Endodermal cell (in vitro differentiated cells): Measurements from ENCODE around the gene SPOCK1. TPM values are rescaled to one million over a fixed set of nuclear protein-coding genes. Genes with fewer than 3 reads are reported as not detected.

Experiments
- DNase-seq: peaks from one replicate; pipeline ENCODE4 v3.0.0-alpha.2; 2017
- H3K27ac ChIP-seq: 2 replicates; pipeline ENCODE4 v1.5.1; 2013; ENCODE audit warnings: mild to moderate bottlenecking, low read depth, low read length, moderate library complexity
- H3K27me3 ChIP-seq: 2 replicates; pipeline ENCODE4 v1.6.1; 2013; ENCODE audit warnings: mild to moderate bottlenecking, low read length, moderate library complexity; ENCODE audit not compliant: insufficient read depth, control insufficient read depth, poor library complexity, severe bottlenecking
- H3K36me3 ChIP-seq: 2 replicates; pipeline ENCODE4 v1.7.0; 2013; ENCODE audit warnings: mild to moderate bottlenecking, low read length, moderate library complexity; ENCODE audit not compliant: control insufficient read depth, insufficient read depth
- H3K4me1 ChIP-seq: one replicate; pipeline ENCODE4 v1.7.0; 2013; ENCODE audit warnings: low read length; ENCODE audit not compliant: control insufficient read depth, insufficient read depth
- H3K4me3 ChIP-seq: 2 replicates; pipeline ENCODE4 v1.5.1; 2013; ENCODE audit warnings: mild to moderate bottlenecking, low read length, moderate library complexity
- H3K9ac ChIP-seq: 2 replicates; pipeline ENCODE4 v1.6.1; 2013; ENCODE audit warnings: mild to moderate bottlenecking, low read length, moderate library complexity; ENCODE audit not compliant: poor library complexity, severe bottlenecking; ENCODE audit errors: extremely low read depth
- H3K9me3 ChIP-seq: 2 replicates; pipeline ENCODE4 v1.6.1; 2013; ENCODE audit warnings: mild to moderate bottlenecking, low read length, moderate library complexity; ENCODE audit not compliant: control insufficient read depth
- H3K27ac Mint-ChIP-seq: 2 replicates; pipeline ENCODE4 v1.8.0; 2020; ENCODE audit warnings: mixed read lengths
- H3K27me3 Mint-ChIP-seq: 2 replicates; pipeline ENCODE4 v1.8.0; 2021; ENCODE audit warnings: mild to moderate bottlenecking, mixed read lengths; ENCODE audit not compliant: insufficient read depth
- H3K36me3 Mint-ChIP-seq: 2 replicates; pipeline ENCODE4 v1.8.0; 2020; ENCODE audit warnings: low read depth, mixed read lengths
- H3K4me1 Mint-ChIP-seq: 2 replicates; pipeline ENCODE4 v1.8.0; 2020; ENCODE audit warnings: mixed read lengths
- H3K4me3 Mint-ChIP-seq: 2 replicates; pipeline ENCODE4 v1.8.0; 2020; ENCODE audit warnings: mild to moderate bottlenecking, moderate library complexity, mixed read lengths
- H3K9me3 Mint-ChIP-seq: 2 replicates; pipeline ENCODE4 v1.8.0; 2020; ENCODE audit warnings: mild to moderate bottlenecking, mixed read lengths
- CTCF ChIP-seq: fragments of 200-600 bp; sonication (generic); conservative IDR thresholded peaks from 2 replicates; pipeline ENCODE4 v1.5.0; 2021; ENCODE audit warnings: antibody characterized with exemption, mild to moderate bottlenecking
- WGBS, 2 experiments: methylation state at CpG; one replicate each; pipeline versions ENCODE4 v1.1.5 to v1.1.7; 2013; ENCODE audit warnings: missing lambda C conversion rate in 2 of 2, mixed read lengths in 1 of 2; ENCODE audit not compliant: insufficient coverage in 1 of 2, insufficient read length in 1 of 2; 5-methylcytosine and 5-hydroxymethylcytosine counted together
- total RNA-seq, 2 donors: library from RNA; stranded (reverse); fragmentation: NEBNext Ultra II Directional in 1 of 2; extraction: Animal tissue kit (Norgen Biotek cat#: 25700) in 1 of 2; gene quantifications; 2 replicates in 1 of 2; 3 replicates in 1 of 2; pipeline ENCODE4 v1.2.1, GENCODE V29; 2021

SPOCK1 gene
- total RNA-seq, 2 donors from 2014 or later: 25.8 to 39.8 TPM

DNA sequence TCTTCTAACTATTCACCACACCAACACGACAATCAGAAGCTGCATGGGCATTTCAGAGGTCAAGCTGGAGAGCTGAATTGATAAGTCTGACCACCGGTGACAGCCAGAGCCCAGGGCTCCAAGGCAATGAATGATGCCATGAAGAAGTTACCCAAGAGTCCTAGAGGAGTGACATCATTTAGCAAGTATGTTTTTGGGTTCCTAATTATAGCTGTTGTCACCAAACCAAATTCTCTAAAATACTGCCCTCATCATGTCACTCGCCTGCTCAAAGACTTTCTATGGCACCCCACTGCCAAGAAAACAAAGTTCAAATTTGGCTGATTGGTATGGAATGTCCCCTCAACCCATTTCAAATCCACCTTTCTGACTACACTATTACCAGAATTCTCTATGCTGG lies 235.1 kb downstream of the SPOCK1 start:
- no peaks in the 10 kb centered on the region for H3K36me3 ChIP-seq
- no peak overlapping the region for H3K27ac ChIP-seq
- no peak for TF ChIP-seq CTCF
- Mint-ChIP-seq H3K27ac (no peak overlapping the region), H3K4me1 (peaks cover 41% of the 10 kb centered on the region), H3K36me3 (no peaks in the 10 kb centered on the region), H3K27me3 (peaks cover 10% of the 10 kb centered on the region), H3K9me3 (no peaks in the 10 kb centered on the region), H3K4me3 (no peak overlapping the region)
- no peaks in the 10 kb centered on the region for H3K27me3 ChIP-seq
- H3K9ac ChIP-seq: no peak overlapping the region
- no peaks in the 10 kb centered on the region for H3K9me3 ChIP-seq
- no peak overlapping the region for H3K4me3 ChIP-seq
- H3K4me1 ChIP-seq: peaks cover 14% of the 10 kb centered on the region
- no peak for DNase-seq
- 67 to 90% methylated on average over 1 to 3 of the region's 3 CpGs for WGBS, 2 experiments

DNA sequence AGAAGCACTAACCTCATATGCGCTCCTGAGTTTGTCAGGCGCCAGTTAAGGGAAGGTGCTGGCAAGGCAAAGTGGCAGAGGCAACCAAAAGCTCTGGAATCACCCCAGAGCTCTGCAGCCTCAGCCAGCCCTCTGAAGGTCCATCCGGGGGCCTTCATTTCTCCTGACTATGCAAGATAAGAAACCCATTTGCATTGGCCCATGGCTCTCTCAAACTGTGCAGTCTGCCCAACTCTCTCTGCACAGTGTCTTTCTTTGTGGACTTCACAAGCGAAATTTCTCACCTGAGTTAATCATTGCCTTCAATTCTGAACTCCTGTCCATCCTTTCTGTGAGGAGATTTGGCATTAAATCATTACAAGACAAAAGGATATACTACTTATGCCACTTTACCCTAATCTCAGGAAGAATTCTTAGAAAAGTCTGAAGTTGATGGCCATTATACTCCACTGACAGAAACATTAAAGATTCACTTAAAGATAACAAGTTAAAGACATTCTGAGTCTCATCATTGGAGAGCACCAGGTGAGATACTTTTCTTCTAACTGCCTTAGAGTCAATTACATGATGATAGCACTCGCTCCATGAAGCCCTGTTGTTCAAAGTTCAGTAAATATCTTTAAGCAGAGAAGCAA lies 235.6 kb downstream of the SPOCK1 start:
- Mint-ChIP-seq H3K27ac (no peak overlapping the region), H3K9me3 (no peaks in the 10 kb centered on the region), H3K27me3 (peaks cover 10% of the 10 kb centered on the region), H3K36me3 (no peaks in the 10 kb centered on the region), H3K4me3 (no peak overlapping the region), H3K4me1 (peaks cover 41% of the 10 kb centered on the region)
- WGBS, 2 experiments: 60 to 72% methylated on average over 3 to 5 of the region's 5 CpGs
- H3K4me3 ChIP-seq: no peak overlapping the region
- H3K9me3 ChIP-seq: no peaks in the 10 kb centered on the region
- H3K27ac ChIP-seq: no peak overlapping the region
- peaks cover 14% of the 10 kb centered on the region for H3K4me1 ChIP-seq
- TF ChIP-seq CTCF: no peak
- no peak for DNase-seq
- no peak overlapping the region for H3K9ac ChIP-seq
- H3K36me3 ChIP-seq: no peaks in the 10 kb centered on the region
- no peaks in the 10 kb centered on the region for H3K27me3 ChIP-seq

DNA sequence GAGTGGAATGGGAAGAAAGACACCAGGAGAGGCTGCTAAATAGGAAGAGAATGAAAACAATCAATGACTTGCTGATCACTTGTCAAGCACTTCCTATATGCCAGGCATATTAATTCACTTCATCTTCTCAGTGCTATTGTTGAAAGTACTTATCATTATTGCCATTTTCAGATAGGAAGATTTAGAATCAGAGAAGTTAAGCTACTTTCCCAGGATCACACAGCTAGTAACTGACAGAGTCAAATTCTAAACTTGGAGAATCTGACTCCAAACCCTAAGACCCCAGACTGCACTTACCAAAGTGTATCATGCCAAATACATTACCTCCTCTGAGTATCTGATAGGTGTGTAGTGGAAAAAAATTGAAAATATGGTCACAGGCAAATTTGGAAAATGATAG lies 236.3 kb downstream of the SPOCK1 start:
- no peak overlapping the region for H3K27ac ChIP-seq
- no peaks in the 10 kb centered on the region for H3K27me3 ChIP-seq
- H3K9me3 ChIP-seq: no peaks in the 10 kb centered on the region
- Mint-ChIP-seq H3K9me3 (no peaks in the 10 kb centered on the region), H3K4me1 (peaks cover 41% of the 10 kb centered on the region), H3K27ac (no peak overlapping the region), H3K4me3 (no peak overlapping the region), H3K27me3 (peaks cover 10% of the 10 kb centered on the region), H3K36me3 (no peaks in the 10 kb centered on the region)
- H3K36me3 ChIP-seq: no peaks in the 10 kb centered on the region
- no peak overlapping the region for H3K9ac ChIP-seq
- no peak for TF ChIP-seq CTCF
- H3K4me1 ChIP-seq: peaks cover 14% of the 10 kb centered on the region
- H3K4me3 ChIP-seq: no peak overlapping the region
- no peak for DNase-seq
